Hippocampal formation (tissue), 2 donors: ENCODE results near the gene KCNQ2.

Source experiments
- DNase-seq, 2 donors: peaks; one replicate each; lab custom pipeline; 2025; lab: John Stamatoyannopoulos, UW

The KCNQ2 gene

GRCh38 chr20:63471002-63471716 lies 1.3 kb downstream of the KCNQ2 start:
- DNase-seq: no peak

DNA sequence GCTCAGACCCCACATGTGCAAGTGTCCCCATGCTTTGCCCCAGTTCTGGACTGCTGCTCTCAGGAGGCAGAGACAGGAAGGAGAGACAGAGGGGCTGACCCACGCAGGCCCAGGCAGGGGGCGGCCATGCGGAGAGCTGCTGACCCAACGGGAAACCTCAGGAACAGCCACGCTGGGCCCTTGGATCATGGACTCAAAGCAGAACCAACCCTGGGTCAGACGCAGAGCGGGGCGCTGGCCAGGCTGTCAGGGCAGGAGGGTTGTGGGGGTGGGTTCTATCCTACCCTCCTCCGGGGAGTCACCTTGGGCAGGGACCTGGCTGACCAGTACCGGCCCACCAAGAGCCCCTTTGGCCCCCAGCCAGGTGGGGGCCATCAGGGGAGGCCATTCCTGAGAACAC lies 2.0 kb downstream of the KCNQ2 start:
- DNase-seq: no peak

DNA sequence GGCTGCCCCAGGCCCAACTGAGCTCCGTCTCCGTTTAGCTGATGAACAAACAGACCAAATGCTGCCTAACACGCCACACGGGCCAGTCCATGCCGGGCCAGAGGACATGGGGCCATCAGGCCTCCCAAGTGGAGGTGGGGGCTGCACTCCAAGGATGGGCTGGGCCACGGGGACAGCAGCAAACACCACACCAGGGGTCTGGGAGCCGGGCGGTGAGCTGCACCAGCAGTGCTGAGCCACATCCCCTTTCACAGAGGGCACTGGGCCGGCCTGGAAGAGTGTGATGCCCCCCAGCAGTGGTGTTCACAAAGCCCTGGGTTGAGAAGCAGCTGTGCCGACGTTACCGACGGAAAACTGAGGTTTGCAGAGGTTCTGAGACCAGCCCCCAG lies 2.7 kb downstream of the KCNQ2 start:
- no peak for DNase-seq

- DNase-seq: no peak
Measured at GRCh38 chr20:63469019-63469712, 3.3 kb downstream of the KCNQ2 start.

GRCh38 chr20:63468421-63468820 lies 4.0 kb downstream of the KCNQ2 start:
- no peak for DNase-seq

GRCh38 chr20:63467294-63468083 lies 5.0 kb downstream of the KCNQ2 start:
- DNase-seq: no peak

- no peak for DNase-seq
Measured at GRCh38 chr20:63466861-63467260, 5.6 kb downstream of the KCNQ2 start.

GRCh38 chr20:63466250-63466825 lies 6.1 kb downstream of the KCNQ2 start:
- no peak for DNase-seq

DNA sequence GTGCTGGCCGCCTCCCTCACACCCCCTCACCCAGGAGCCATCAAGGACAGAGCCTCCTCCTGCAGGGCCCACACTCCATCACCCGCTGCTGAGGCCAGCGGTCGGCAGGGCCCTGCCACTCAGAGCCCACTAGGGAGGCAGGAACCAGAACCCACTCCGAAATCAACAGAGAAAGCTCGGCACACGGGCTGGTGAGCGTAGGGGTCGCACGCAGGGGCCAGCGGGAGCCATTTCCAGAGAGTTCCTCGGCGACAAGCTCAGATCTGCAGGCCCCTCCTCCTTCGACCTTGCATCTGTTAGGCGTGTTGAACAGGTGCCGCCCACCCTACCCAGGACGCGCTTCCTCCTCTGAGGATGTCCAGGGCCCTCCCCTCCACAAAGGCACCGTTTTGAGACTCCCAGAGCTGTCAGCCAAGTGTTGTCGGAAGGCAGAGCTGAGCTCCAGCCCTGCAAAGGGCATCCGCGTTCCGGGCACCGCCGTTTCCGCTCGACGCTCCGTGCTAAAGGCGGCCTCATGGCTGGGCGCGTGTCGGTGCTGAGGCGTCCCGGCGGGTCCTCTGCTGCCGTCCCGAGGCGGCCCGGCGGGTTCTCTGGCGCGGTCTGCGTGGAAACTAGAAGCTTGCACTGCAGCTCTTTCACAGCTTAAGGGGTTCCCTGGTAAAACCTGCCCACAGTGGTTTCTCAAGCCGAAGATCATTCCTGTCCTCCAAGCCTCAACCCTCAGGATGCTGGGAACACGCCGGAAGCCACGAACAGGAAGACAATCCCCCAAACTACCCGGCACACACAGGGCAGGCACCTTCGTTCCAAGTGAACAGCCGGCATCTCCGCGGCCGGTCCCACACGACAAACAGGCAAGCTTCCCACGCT lies 6.8 kb downstream of the KCNQ2 start:
- DNase-seq: no peak

DNA sequence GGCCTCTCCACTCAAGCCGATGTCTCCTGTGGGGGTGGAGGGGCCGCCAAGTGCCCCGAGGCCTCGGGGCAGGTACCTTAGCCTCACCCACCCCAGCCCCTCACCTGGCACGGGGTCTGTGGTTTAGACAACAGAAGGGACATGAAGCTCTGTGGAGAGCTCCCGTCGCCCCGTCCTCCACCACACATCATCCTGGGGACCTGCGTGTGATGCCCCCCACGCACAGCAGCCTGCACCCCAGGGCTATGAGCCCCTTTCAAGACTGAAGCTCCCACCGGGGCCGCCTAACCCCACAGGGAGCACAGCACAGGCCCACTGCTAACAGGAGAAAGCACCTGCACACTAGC lies 8.2 kb downstream of the KCNQ2 start:
- no peak for DNase-seq

DNA sequence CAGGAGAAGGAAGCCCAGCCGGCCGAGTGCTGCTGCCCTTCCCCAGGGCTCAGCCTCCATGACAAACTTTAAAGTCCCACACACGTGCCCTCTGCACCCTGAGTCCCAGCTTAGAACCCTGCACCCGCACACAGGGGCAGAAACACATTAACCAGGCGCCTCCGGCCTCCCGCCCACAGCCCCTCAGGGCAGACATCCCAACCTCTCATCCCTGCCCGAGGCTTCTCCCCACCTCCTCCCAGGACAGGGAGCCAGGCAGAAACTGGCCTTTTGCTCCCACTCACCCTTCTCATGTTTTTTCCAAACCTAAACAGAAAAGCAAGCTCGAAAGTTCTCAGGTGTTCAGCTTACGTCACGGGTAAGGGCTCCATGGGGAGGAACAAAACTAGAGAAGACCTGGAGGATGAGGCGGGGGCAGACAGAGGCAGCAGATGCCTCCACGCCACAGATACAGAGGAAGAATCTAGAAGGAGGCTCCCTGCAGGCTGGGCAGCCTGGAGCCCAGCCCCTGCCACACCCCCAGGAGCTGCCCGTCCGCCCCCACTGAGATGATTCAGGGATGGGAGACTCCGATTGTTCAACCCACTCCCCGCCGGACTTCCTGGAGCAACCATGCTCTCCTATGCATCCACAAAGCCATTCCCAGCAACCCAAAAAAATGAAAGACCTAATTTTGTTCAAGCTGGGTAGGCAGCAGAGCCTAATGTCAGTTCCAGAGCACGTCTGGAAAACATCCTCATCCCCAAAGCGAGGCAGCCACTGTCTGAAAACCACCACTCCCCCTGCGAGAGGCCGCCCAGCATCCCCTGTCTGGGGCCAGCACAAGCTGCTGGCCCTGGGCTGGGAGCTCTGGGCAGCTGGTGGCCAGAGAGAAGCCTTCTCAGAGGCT lies 8.8 kb downstream of the KCNQ2 start:
- no peak for DNase-seq

DNA sequence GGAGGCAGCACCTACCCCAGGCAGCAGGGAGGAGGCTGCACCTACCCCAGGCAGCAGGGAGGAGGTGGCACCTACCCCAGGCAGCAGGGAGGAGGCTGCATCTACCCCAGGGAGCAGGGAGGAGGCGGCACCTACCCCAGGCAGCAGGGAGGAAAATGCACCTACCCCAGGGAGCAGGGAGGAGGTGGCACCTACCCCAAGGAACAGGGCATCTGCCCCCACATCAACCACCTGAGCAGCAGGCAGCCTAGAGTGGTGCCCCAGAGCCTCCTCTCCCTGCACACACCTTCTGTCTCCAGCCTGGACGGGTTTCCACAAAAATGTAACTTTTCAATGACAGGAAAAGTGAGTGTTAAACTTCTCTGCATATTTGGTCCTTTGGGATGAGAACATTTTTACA lies 10.2 kb downstream of the KCNQ2 start:
- DNase-seq: no peak

GRCh38 chr20:63461104-63461763 lies 11.2 kb downstream of the KCNQ2 start:
- no peak for DNase-seq

DNA sequence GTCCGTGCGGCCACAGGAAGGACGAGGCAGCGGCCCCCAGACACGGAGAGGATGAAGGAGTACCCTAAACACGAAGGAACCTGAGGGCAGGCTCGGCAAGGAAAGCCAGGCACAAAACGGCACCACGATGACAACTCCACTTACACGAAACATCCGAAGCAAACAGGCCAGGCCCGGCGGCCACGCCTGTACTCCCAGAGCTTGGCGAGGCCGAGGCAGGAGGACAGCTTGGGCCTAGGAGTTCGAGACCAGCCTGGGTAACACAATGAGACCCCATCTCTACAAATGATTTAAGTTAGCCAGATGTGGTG lies 13.4 kb downstream of the KCNQ2 start:
- DNase-seq: no peak

DNA sequence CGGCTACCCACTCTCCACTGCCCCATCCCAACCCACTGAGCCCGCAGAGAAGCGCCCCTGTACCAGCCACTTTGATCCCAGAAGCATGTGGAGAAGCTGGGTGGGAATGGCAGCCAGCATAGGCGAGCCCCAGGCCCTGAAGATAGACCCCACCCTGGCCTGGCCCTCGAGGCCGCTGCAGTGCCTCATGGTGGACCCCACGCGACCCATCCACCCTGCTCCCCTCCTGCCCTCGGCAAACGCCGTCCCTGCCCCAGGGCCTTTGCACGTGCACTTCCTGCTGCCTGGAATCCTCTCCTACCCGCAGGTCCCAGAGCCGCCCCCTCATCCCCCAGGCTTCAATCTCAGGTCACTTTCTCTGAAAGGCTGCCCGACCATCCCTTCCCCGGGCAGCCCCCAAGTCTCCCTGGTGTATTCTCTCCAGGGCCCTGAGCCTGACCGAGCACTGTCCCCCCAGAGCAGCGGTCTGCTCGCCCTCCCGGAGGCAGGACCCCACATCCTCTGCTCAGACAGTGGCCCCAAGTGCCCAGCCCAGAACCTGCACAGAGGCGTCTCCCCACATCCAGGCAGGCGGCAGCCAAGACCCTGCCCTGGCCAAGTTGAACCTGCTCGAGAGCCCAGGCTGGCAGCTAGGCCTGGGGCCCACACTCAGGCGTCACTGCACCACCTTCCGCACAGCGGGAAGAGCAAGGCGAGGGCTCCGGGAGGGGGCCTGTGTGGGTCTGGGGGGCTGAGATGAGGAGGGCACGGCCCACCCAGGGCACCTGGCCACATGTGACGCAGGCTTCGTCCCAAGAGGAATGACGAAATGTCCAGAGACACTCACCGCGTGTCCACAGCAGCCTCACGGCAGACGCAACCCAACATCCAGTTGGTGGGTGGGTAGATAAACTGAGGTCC lies 14.0 kb downstream of the KCNQ2 start:
- no peak for DNase-seq

DNA sequence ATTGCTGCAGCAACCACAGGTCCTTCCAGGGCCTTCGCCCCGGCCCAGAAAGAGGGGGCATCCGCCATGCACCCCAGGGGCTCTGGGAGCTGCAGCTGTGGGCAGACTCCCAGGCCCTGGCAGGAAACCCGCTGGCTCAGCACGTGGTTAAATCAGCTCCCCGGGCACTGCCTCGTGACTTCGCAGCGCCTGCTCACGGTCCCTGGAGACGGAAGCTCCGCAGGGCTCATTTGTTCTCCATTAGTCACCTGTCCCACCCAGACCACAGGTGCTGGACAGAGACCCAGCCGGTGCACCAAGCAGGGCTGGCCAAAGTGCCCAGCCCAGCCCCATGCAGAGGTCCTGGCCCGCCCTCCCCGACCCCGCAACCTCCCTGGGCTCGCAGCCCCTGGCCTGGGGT lies 14.7 kb downstream of the KCNQ2 start:
- no peak for DNase-seq

DNA sequence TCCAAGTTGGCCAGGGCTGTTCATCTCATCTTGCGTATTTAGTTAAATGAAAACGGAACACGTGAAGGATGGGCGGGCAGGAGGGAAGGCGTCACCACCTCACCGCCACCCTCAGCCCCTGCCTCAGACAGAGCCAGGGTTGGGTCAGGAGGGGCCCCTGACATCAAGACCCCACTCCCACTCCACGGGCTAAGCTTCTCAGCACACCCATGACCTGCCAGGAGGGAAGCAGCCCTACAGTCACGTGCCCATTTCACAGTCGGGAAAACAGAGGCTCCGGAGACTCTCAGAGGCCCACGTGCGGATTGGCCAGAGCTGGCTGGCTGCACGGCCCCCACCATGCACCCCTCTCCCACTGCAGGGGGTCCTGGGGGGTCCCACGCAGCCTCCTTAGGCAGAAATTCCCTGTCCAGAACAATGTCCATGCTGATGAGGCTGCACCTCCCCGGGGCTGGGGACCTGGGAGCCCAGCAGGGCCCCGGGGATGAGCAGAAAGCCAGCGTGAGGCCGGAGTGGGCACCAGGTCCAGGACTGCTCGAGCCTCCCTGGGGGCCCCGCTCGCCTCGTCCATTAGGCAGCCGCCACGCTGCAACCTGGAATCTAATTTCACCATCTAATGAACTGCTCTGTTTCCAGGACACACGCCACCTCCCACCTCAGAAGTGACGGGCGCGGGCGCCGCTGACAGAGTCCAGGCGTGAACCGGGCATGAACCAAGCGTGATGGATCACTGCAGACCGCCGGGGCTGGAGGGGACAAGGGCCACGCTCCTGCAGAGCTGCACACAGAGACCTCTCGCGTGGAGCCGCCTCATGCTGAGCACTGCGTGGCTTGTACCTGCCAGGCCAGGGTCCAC lies 15.8 kb downstream of the KCNQ2 start:
- DNase-seq: no peak

DNA sequence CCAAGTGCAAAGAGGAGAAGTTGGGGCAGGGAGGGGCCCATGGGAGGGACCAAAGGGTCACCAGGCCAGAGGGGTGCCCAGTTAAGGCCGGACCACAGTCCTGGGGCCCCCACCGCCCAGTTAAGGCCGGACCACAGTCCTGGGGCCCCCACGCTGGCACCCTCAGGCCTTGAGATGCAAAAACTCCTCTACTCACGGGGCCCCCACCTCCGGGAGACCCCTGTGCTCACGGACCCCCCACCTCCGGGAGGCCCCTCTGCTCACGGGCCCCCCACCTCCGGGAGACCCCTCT lies 16.9 kb downstream of the KCNQ2 start:
- DNase-seq: no peak
